AG09319 (cell line): ENCODE results near the gene ABCC1.
"Not testable (repeated sequence)": the region's sequence is repeated elsewhere in the genome, so short reads cannot be mapped to it uniquely, and the experiment has no call there.

Source experiments
- DNase-seq: peaks from one replicate; pipeline ENCODE4 v3.0.0-alpha.2; 2010; ENCODE audit warnings: low read depth; ENCODE audit errors: extremely low read depth
- TF ChIP-seq, protein P1 (sequence below): IDR thresholded peaks from 2 replicates; pipeline ENCODE4 v1.5.1; 2011; ENCODE audit warnings: low read depth, mild to moderate bottlenecking, inconsistent platforms, low read length, moderate library complexity

The ABCC1 gene

DNA sequence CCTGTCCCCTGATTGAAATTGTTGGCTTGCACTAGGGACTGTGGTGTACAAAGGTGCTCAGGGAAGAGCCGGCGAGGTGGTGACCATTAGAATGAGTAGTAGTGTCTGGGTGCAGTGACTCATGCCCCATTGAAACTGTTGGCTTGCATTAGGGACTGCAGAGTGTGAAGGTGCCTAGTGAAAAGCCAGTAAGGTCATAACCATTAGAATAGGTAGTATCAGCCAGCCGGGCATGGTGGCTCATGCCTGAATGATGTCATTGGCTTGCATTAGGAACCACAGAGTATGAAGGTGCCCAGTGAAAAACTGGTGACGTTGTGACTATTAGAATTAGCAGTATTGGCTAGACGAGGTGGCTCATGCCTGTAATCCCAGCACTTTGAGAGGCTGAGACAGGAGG is 195.0 kb downstream of the ABCC1 start:
- TF ChIP-seq, protein P1, sequence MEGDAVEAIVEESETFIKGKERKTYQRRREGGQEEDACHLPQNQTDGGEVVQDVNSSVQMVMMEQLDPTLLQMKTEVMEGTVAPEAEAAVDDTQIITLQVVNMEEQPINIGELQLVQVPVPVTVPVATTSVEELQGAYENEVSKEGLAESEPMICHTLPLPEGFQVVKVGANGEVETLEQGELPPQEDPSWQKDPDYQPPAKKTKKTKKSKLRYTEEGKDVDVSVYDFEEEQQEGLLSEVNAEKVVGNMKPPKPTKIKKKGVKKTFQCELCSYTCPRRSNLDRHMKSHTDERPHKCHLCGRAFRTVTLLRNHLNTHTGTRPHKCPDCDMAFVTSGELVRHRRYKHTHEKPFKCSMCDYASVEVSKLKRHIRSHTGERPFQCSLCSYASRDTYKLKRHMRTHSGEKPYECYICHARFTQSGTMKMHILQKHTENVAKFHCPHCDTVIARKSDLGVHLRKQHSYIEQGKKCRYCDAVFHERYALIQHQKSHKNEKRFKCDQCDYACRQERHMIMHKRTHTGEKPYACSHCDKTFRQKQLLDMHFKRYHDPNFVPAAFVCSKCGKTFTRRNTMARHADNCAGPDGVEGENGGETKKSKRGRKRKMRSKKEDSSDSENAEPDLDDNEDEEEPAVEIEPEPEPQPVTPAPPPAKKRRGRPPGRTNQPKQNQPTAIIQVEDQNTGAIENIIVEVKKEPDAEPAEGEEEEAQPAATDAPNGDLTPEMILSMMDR, result no peak
- DNase-seq, result no peak

DNA sequence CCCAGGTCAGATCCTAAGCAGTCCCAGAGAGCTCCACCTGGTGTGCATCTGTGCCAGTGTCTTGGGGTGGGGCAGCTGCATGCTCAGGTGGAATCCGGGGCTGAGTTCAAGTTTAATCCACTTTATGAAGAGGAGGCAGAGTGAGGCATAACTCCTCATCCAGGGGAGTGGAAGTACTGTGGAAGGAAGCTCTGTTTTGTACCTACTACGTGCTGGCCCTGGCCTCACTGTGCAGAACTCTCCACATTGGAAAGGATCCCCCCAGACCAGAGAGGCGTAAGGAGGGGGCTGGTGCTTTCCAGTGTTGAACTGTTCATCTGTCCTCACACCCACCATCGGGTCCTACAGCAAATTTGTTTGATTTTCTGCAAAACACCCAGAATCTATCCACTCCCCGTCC is 195.9 kb downstream of the ABCC1 start:
- TF ChIP-seq, protein P1, result no peak
- no peak for DNase-seq

DNA sequence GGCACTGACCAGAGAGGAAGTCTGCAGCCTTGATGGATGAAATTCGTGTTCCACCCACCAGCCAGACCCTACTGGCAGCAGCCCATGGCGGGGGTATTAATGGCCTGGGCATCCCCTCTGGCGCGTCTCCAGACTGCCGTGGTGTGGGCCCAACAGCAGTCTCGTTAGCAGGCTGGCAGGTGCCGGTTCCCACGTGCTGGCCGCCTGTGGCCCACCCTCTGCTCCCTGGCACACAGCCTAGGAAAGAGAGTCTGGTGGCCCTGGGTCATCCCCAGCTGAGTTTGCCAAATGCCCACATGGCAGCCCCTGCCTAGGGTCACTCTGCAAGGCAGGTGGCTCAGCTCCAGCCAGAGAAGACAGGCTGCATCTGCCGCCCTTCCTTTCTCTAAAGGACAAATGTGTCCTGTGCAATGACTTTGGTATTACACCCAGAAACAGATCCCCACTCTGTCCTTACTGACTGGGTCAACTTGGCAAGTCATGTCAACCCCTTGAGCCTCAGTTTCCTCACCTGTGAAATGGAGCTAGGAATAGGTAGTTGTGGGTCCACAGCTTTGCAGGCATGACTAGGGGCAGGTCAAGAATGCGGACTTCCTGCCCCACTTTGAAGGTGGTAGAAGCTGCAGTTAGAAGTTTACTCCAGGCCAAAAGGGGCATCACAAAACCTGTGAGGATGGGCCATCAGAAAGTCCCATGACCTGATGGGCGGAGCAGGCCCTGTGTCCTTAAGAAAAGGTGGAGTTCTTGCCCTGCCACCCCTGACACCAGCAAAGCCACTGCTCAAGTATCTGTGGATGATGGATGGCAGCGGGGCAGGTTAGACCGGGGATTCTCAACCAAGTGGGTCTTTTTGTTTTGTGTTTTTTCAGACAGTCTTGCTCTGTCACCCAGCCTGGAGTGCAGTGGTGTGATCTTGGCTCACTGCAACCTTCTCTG is 197.2 kb downstream of the ABCC1 start:
- TF ChIP-seq, protein P1, result no peak

DNA sequence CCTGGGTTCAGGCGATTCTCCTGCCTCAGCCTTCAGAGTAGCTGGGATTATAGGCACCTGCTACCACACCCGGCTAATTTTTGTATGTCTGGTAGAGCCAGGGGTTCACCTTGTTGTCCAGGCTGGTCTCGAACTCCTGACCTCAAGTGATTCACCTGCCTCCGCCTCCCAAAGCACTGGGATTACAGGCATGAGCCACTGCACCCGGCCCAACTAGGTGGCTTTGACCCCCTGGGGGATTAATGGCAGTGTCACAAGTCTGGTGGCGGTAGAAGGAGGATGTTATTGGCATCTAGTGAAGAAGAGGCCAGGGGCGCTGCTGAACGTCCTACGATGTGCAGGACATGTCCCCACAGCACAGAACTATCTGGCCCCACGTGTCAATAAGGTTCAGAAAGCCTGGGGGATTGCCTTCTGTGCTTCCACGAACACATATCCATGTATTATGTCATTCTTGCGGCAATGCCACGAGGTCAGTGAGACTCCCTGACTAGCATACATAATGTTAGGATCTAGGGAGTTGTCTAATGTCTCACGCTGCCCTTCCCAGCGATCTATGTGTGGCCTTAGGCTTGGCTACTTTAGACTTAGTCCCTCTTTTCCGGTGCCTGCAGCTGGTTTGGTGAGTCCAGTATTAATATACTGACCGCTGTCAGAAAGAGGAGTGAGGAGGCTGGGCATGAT is 198.0 kb downstream of the ABCC1 start:
- TF ChIP-seq, protein P1, result no peak

More for the DNA sequence above, 197.2 kb downstream of the ABCC1 start:
- no peak for DNase-seq

DNA sequence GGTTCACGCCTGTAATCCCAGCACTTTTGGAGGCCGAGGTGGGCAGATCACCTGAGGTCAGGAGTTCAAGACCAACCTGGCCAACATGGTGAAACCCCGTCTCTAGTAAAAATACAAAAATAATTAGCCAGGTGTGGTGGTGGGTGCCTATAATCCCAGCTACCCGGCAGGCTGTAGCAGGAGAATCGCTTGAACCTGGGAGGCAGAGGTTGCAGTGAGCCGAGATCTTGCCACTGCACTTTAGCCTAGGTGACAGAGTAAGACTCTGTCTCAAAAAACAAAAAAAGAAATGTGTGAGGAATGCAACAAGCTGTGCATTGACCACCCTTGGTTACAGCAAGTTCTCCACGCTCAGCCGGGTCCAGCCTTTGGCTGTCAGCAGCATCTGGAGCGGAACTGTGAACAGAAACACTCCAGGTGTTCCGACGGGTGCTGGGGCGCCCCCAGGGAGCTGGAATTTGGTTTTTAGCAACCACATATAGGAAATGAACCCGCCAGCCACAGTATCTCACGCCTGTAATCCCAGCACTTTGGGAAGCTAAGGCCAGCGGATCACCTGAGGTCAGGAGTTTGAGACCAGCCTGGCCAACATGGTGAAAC is 198.7 kb downstream of the ABCC1 start:
- DNase-seq, result not testable (repeated sequence)

More for the DNA sequence above, 198.0 kb downstream of the ABCC1 start:
- no peak for DNase-seq

DNA sequence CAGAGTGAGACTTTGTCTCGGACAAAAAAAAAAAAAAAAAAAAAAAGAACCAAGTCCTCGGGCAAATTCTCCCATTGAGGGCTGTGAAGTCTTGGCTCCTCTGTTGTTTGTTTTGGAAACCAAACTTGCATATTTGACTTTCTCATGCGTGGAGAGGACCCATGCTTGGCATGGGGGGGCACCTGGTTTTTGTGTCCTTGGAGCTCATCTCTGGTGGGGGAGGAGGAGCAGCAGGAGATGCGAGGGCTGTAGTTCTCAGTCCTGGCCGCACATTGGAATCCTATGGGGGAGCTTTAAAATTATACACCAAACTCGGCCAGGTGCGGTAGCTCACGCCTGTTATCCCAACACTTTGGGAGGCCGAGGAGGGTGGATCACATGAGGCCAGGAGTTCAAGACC is 199.3 kb downstream of the ABCC1 start:
- TF ChIP-seq, protein P1, result no peak
- no peak for DNase-seq

DNA sequence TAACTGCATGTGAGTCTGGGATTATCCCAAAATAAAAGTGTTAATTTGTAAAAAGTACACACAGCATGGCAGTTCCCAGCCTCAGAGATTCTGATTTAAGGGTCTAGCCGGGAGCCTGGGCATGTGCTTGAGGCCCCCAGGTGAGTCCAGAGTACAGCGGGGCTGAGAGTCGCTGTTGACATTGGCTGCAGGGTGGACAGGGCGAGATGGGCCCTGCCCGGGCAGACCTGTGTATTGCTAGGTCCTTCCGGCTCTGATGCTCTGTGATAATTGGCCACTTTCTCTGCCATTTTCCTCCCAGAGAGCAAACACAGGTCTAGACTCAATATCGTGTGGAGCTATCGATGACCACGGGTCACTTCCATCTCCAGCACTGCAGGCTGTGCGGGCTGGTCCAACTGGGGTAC is 200.3 kb downstream of the ABCC1 start:
- TF ChIP-seq, protein P1, result no peak
- no peak for DNase-seq
